GM12872 (cell line): ENCODE measurements around the gene MYOM3.

Source experiments
- CTCF ChIP-seq: IDR thresholded peaks from 3 replicates; pipeline ENCODE4 v1.5.1; 2011; ENCODE audit warnings: low read depth, mild to moderate bottlenecking, low read length, moderate library complexity; ENCODE audit not compliant: insufficient read depth

Gene MYOM3

GRCh38 chr1:24051206-24051945 lies 60.6 kb downstream of the MYOM3 start:
- no peak for TF ChIP-seq CTCF

- TF ChIP-seq CTCF: no peak
Observed at GRCh38 chr1:24049733-24050132, 62.2 kb downstream of the MYOM3 start.

GRCh38 chr1:24048205-24048869 lies 63.6 kb downstream of the MYOM3 start:
- no peak for TF ChIP-seq CTCF

GRCh38 chr1:24047110-24047477 lies 64.8 kb downstream of the MYOM3 start:
- TF ChIP-seq CTCF: no peak

GRCh38 chr1:24045771-24046170 lies 66.2 kb downstream of the MYOM3 start:
- TF ChIP-seq CTCF: no peak

GRCh38 chr1:24043345-24044032 lies 68.4 kb downstream of the MYOM3 start:
- no peak for TF ChIP-seq CTCF

GRCh38 chr1:24042315-24042714 lies 69.6 kb downstream of the MYOM3 start:
- no peak for TF ChIP-seq CTCF
